IMR-90 (cell line): ENCODE data around the gene GARS1. TPM values are rescaled to one million over a fixed set of nuclear protein-coding genes. Genes with fewer than 3 reads are reported as not detected.

ENCODE experiments used
- ATAC-seq: fragments of 200-7000 bp; cut with Tn5 transposase; 2 replicates; pipeline ENCODE4 v1.9.1; 2020; ENCODE audit warnings: low read depth, mild to moderate bottlenecking, moderate library complexity
- BruUV-seq: library from RNA; stranded (reverse); fragments of 400-500 nt; replicated peaks from 2 replicates; lab custom pipeline; 2021; lab: Mats Ljungman, UMichigan
- CTCF ChIA-PET: fragments of 300-600 bp; formaldehyde crosslinking; extraction: SDS; loops from one replicate; lab custom pipeline; 2021; ENCODE audit warnings: antibody characterized with exemption; lab: Yijun Ruan, JAX
- POLR2A ChIA-PET: fragments of 300-600 bp; sonication (Branson Sonifier 250); formaldehyde crosslinking; loops from one replicate; lab custom pipeline; 2022; ENCODE audit warnings: antibody characterized with exemption; ENCODE audit not compliant: unreplicated experiment; lab: Charles Lee
- DNase-seq: peaks from one replicate; pipeline ENCODE4 v3.0.0; 2013
- H2AFZ ChIP-seq: replicated peaks from 2 replicates; pipeline ENCODE3; 2013; ENCODE audit warnings: low read length, mild to moderate bottlenecking; ENCODE audit not compliant: poor library complexity
- H2AK5ac ChIP-seq: 2 replicates; pipeline ENCODE4 v1.6.1; 2013; ENCODE audit warnings: low read depth, low read length, inconsistent platforms
- H2AK9ac ChIP-seq: replicated peaks from 2 replicates; pipeline ENCODE3; 2013; ENCODE audit warnings: mild to moderate bottlenecking, low read depth, low read length, moderate library complexity; ENCODE audit not compliant: poor library complexity
- H2BK120ac ChIP-seq: 2 replicates; pipeline ENCODE4 v1.6.1; 2013; ENCODE audit warnings: low read depth, low read length, inconsistent platforms
- H2BK15ac ChIP-seq: 3 replicates; pipeline ENCODE4 v1.6.1; 2013; ENCODE audit warnings: low read depth, low read length, inconsistent platforms
- H2BK20ac ChIP-seq: 2 replicates; pipeline ENCODE4 v1.6.1; 2013; ENCODE audit warnings: low read depth, mild to moderate bottlenecking, inconsistent platforms, low read length, moderate library complexity
- H2BK5ac ChIP-seq: 2 replicates; pipeline ENCODE4 v1.6.1; 2013; ENCODE audit warnings: mild to moderate bottlenecking, low read depth, low read length, inconsistent platforms; ENCODE audit not compliant: poor library complexity, severe bottlenecking
- H3K14ac ChIP-seq: replicated peaks from 2 replicates; pipeline ENCODE4 v1.6.1; 2013; ENCODE audit warnings: low read depth, low read length, inconsistent platforms
- H3K18ac ChIP-seq: 2 replicates; pipeline ENCODE4 v1.6.1; 2013; ENCODE audit warnings: low read depth, low read length, control low read depth
- H3K23ac ChIP-seq: 2 replicates; pipeline ENCODE4 v1.6.1; 2013; ENCODE audit warnings: low read depth, low read length, inconsistent platforms
- H3K27ac ChIP-seq: 2 replicates; pipeline ENCODE4 v1.5.1; 2013; ENCODE audit warnings: mild to moderate bottlenecking, control low read depth, low read length; ENCODE audit not compliant: insufficient read depth
- H3K27me3 ChIP-seq: 2 replicates; pipeline ENCODE4 v1.6.1; 2013; ENCODE audit warnings: low read length; ENCODE audit not compliant: control insufficient read depth, insufficient read depth
- H3K36me3 ChIP-seq: 2 replicates; pipeline ENCODE4 v1.6.1; 2013; ENCODE audit warnings: low read length, mixed read lengths; ENCODE audit not compliant: control insufficient read depth, insufficient read depth
- H3K4ac ChIP-seq: 2 replicates; pipeline ENCODE4 v1.6.1; 2013; ENCODE audit warnings: low read depth, low read length, inconsistent platforms
- H3K4me1 ChIP-seq: 2 replicates; pipeline ENCODE4 v1.6.1; 2013; ENCODE audit warnings: low read length, mixed read lengths; ENCODE audit not compliant: control insufficient read depth, insufficient read depth
- H3K4me2 ChIP-seq: 2 replicates; pipeline ENCODE4 v1.6.1; 2013; ENCODE audit warnings: low read depth, mild to moderate bottlenecking, control low read depth, low read length, moderate library complexity
- H3K4me3 ChIP-seq: 2 replicates; pipeline ENCODE4 v1.5.1; 2013; ENCODE audit warnings: low read depth, mild to moderate bottlenecking, control low read depth, low read length, moderate library complexity; ENCODE audit not compliant: insufficient read depth
- H3K56ac ChIP-seq: 2 replicates; pipeline ENCODE4 v1.6.1; 2013; ENCODE audit warnings: low read length, inconsistent platforms; ENCODE audit not compliant: insufficient read depth; ENCODE audit errors: extremely low read depth
- H3K79me1 ChIP-seq, 2 experiments: 2 replicates each; pipeline ENCODE4 v1.6.1; 2013; ENCODE audit warnings: low read length in 2 of 2, inconsistent platforms in 1 of 2, low read depth in 1 of 2
- H3K9ac ChIP-seq: 2 replicates; pipeline ENCODE4 v1.6.1; 2013; ENCODE audit warnings: low read depth, low read length, control low read depth
- H3K9me1 ChIP-seq: 2 replicates; pipeline ENCODE4 v1.6.1; 2013; ENCODE audit warnings: low read length, inconsistent platforms; ENCODE audit not compliant: insufficient read depth
- H3K9me3 ChIP-seq: 2 replicates; pipeline ENCODE4 v1.6.1; 2013; ENCODE audit warnings: low read length; ENCODE audit not compliant: control insufficient read depth, insufficient read depth
- H4K20me1 ChIP-seq: 2 replicates; pipeline ENCODE4 v1.6.1; 2013; ENCODE audit warnings: low read length, inconsistent platforms; ENCODE audit not compliant: insufficient read depth
- H4K5ac ChIP-seq: 2 replicates; pipeline ENCODE4 v1.6.1; 2013; ENCODE audit warnings: mild to moderate bottlenecking, low read depth, low read length, control low read depth
- H4K8ac ChIP-seq, 2 experiments: 2 replicates each; pipeline ENCODE4 v1.6.1; 2013; ENCODE audit warnings: low read depth in 2 of 2, low read length in 2 of 2, control low read depth in 1 of 2, inconsistent platforms in 1 of 2
- H4K91ac ChIP-seq: 2 replicates; pipeline ENCODE4 v1.6.1; 2013; ENCODE audit warnings: low read depth, low read length, inconsistent platforms; ENCODE audit not compliant: insufficient read depth
- BHLHE40 ChIP-seq: fragments of 150-350 bp; IDR thresholded peaks from 2 replicates; pipeline ENCODE4 v1.6.1; 2016; ENCODE audit warnings: mild to moderate bottlenecking, low read depth, low read length
- CEBPB ChIP-seq: IDR thresholded peaks from 2 replicates; pipeline ENCODE4 v1.6.1; 2012; ENCODE audit warnings: low read depth, low read length, improper control_type of control experiment
- CHD1 ChIP-seq: IDR thresholded peaks from 2 replicates; pipeline ENCODE4 v1.6.1; 2012; ENCODE audit warnings: low read depth, low read length, improper control_type of control experiment
- FOS ChIP-seq: fragments of 150-350 bp; IDR thresholded peaks from 2 replicates; pipeline ENCODE4 v1.6.1; 2016; ENCODE audit warnings: low read depth, low read length
- MAFK ChIP-seq: IDR thresholded peaks from 2 replicates; pipeline ENCODE4 v1.6.1; 2012; ENCODE audit warnings: low read depth, low read length, improper control_type of control experiment
- MAZ ChIP-seq: IDR thresholded peaks from 2 replicates; pipeline ENCODE4 v1.6.1; 2012; ENCODE audit warnings: low read depth, mild to moderate bottlenecking, low read length, improper control_type of control experiment, moderate library complexity, borderline replicate concordance
- NFE2L2 ChIP-seq: fragments of 150-350 bp; IDR thresholded peaks from 2 replicates; pipeline ENCODE4 v1.6.1; 2016; ENCODE audit warnings: low read depth, mild to moderate bottlenecking, low read length
- POLR2A ChIP-seq: IDR thresholded peaks from 2 replicates; pipeline ENCODE4 v1.6.1; 2012; ENCODE audit warnings: mild to moderate bottlenecking, low read depth, low read length
- RAD21 ChIP-seq: IDR thresholded peaks from 2 replicates; pipeline ENCODE4 v1.6.1; 2012; ENCODE audit warnings: low read length, improper control_type of control experiment
- RCOR1 ChIP-seq: IDR thresholded peaks from 2 replicates; pipeline ENCODE4 v1.6.1; 2012; ENCODE audit warnings: mild to moderate bottlenecking, low read length, improper control_type of control experiment; ENCODE audit not compliant: insufficient replicate concordance
- RFX5 ChIP-seq: IDR thresholded peaks from 2 replicates; pipeline ENCODE4 v1.8.0; 2012; ENCODE audit warnings: low read depth, mild to moderate bottlenecking, low read length, moderate library complexity
- SMC3 ChIP-seq: fragments of 150-350 bp; IDR thresholded peaks from 2 replicates; pipeline ENCODE4 v1.6.1; 2016; ENCODE audit warnings: low read depth, mild to moderate bottlenecking, antibody characterized with exemption, low read length, moderate library complexity
- WGBS, 2 experiments: methylation state at CpG; one replicate each; pipeline versions ENCODE4 v1.1.5 to v1.1.7; 2013; ENCODE audit warnings: missing lambda C conversion rate in 2 of 2; ENCODE audit not compliant: insufficient read length in 1 of 2; ENCODE audit errors: extremely low coverage in 2 of 2; 5-methylcytosine and 5-hydroxymethylcytosine counted together
- dilution Hi-C: fragments of 300-500 bp; cut with HindIII; formaldehyde crosslinking; loops from one replicate; pipeline ENCODE4 v1.14.3; 2018; ENCODE audit warnings: low sequenced_read_pairs; ENCODE audit not compliant: unreplicated experiment
- in situ Hi-C: fragments of 300-500 bp; cut with MboI; formaldehyde crosslinking; loops from 3 replicates; pipeline ENCODE4 v1.14.3; 2019; ENCODE audit warnings: low sequenced_read_pairs, inconsistent platforms, mixed read lengths
- intact Hi-C: fragments of 100-400 bp; cut with micrococcal nuclease; formaldehyde crosslinking; loops from 2 replicates; pipeline ENCODE4 v1.10.0; 2022
- polyA plus RNA-seq, 3 experiments: library from polyadenylated mRNA; depleted of rRNA; stranded (reverse); fragments of >200 nt; gene quantifications; 2 replicates each; pipeline ENCODE4 v1.2.3, GENCODE V29; 2012; ENCODE audit warnings: low replicate concordance in 1 of 3
- total RNA-seq: library from RNA; depleted of rRNA; stranded (reverse); fragments of >200 nt; gene quantifications from 2 replicates; pipeline ENCODE4 v1.2.3, GENCODE V29; 2012
- TF ChIP-seq, protein P1 (sequence below): conservative IDR thresholded peaks from 2 replicates; pipeline ENCODE4 v1.5.1; 2012; ENCODE audit warnings: mild to moderate bottlenecking, low read depth, low read length, improper control_type of control experiment
- TF ChIP-seq, protein P2 (sequence below): fragments of 150-350 bp; IDR thresholded peaks from 2 replicates; pipeline ENCODE4 v1.6.1; 2017; ENCODE audit warnings: mild to moderate bottlenecking, antibody characterized with exemption, low read length, low read depth
- TF ChIP-seq, protein P3 (sequence below): fragments of 150-350 bp; IDR thresholded peaks from 2 replicates; pipeline ENCODE4 v1.6.1; 2016; ENCODE audit warnings: low read depth, mild to moderate bottlenecking, low read length, moderate library complexity, borderline replicate concordance

The GARS1 gene
- total and polyA plus RNA-seq, 2 of the 4 experiments (the other 2 are of a cell fraction) = 105 to 551 TPM

DNA sequence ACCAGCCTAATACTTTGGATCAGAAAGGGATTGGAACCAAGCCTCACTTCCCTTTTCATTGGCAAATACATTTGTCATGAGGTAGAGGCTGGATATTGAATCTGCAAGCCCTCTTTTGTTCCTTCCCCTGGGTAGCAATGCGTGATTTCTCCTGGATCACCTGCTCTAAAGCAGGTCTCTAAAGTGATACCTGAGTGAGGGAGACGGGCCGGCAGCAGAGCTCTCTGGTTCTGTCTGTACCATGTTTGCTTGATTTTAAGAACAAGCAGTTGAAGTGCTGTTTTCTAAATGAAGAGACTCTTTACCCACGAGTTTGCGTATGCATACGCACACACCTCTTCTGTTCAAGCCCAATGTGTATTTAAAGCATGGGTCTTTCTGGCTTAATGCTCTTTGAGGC, 41.1 kb downstream of the GARS1 start:
- no CpG with 5 or more reads among the region's 6 CpGs for WGBS, 2 experiments
- Histone ChIP-seq H3K9ac (no peak overlapping the region), H3K27ac (no peak overlapping the region), H3K18ac (no peak overlapping the region), H2AFZ (no peak overlapping the region), H3K23ac (no peak overlapping the region), H4K20me1 (peaks cover 30% of the 10 kb centered on the region), H3K4ac (no peak overlapping the region), H2BK120ac (no peak overlapping the region), H3K4me1 (no peaks in the 10 kb centered on the region), H3K4me3 (no peak overlapping the region), H3K79me1 (peaks cover 27 to 34% of the 10 kb centered on the region in 2 experiments; a peak in 3 of 4 replicates), H2BK15ac (no peak overlapping the region), H3K9me1 (peaks cover 3% of the 10 kb centered on the region; the same call in 1 of the 2 replicates), H3K27me3 (no peaks in the 10 kb centered on the region), H3K4me2 (no peak overlapping the region), H3K9me3 (no peaks in the 10 kb centered on the region), H4K8ac (no peak overlapping the region), H2AK9ac (no peak overlapping the region), H2AK5ac (no peak overlapping the region), H2BK20ac (no peak overlapping the region), H4K5ac (no peak overlapping the region), H3K14ac (no peak overlapping the region), H4K91ac (no peak overlapping the region), H3K36me3 (peaks cover 38% of the 10 kb centered on the region), H3K56ac (no peak overlapping the region), H2BK5ac (no peak overlapping the region)
- DNase-seq (no peak), ATAC-seq (no peak)
- intact Hi-C loops = no loop called here
- in situ Hi-C loops = no loop called here
- dilution Hi-C loops = no loop called here
- no TSS peak for BruUV-seq
- no peak for TF ChIP-seq SMC3
- TF ChIP-seq MAFK = no peak
- TF ChIP-seq RAD21 = no peak
- TF ChIP-seq MAZ = no peak
- TF ChIP-seq CEBPB = no peak
- TF ChIP-seq, protein P1, sequence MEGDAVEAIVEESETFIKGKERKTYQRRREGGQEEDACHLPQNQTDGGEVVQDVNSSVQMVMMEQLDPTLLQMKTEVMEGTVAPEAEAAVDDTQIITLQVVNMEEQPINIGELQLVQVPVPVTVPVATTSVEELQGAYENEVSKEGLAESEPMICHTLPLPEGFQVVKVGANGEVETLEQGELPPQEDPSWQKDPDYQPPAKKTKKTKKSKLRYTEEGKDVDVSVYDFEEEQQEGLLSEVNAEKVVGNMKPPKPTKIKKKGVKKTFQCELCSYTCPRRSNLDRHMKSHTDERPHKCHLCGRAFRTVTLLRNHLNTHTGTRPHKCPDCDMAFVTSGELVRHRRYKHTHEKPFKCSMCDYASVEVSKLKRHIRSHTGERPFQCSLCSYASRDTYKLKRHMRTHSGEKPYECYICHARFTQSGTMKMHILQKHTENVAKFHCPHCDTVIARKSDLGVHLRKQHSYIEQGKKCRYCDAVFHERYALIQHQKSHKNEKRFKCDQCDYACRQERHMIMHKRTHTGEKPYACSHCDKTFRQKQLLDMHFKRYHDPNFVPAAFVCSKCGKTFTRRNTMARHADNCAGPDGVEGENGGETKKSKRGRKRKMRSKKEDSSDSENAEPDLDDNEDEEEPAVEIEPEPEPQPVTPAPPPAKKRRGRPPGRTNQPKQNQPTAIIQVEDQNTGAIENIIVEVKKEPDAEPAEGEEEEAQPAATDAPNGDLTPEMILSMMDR = no peak
- TF ChIP-seq RFX5 = no peak
- no peak for TF ChIP-seq CHD1
- no peak for TF ChIP-seq BHLHE40
- TF ChIP-seq, protein P2, sequence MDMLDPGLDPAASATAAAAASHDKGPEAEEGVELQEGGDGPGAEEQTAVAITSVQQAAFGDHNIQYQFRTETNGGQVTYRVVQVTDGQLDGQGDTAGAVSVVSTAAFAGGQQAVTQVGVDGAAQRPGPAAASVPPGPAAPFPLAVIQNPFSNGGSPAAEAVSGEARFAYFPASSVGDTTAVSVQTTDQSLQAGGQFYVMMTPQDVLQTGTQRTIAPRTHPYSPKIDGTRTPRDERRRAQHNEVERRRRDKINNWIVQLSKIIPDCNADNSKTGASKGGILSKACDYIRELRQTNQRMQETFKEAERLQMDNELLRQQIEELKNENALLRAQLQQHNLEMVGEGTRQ = no peak
- TF ChIP-seq NFE2L2 = no peak
- TF ChIP-seq, protein P3, sequence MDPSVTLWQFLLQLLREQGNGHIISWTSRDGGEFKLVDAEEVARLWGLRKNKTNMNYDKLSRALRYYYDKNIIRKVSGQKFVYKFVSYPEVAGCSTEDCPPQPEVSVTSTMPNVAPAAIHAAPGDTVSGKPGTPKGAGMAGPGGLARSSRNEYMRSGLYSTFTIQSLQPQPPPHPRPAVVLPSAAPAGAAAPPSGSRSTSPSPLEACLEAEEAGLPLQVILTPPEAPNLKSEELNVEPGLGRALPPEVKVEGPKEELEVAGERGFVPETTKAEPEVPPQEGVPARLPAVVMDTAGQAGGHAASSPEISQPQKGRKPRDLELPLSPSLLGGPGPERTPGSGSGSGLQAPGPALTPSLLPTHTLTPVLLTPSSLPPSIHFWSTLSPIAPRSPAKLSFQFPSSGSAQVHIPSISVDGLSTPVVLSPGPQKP = no peak
- TF ChIP-seq POLR2A = no peak
- no peak for TF ChIP-seq RCOR1
- no peak for TF ChIP-seq FOS
- CTCF ChIA-PET = no interaction called here
- POLR2A ChIA-PET = no interaction called here
